Ammon's horn (tissue), 1 donor: Measurements from ENCODE around the gene CCDC184.
"Not testable (repeated sequence)": the region's sequence is repeated elsewhere in the genome, so short reads cannot be mapped to it uniquely, and the experiment has no call there.

Source experiments
- DNase-seq: peaks from one replicate; pipeline ENCODE4 v3.0.0-alpha.2; 2016; ENCODE audit warnings: low spot score

CCDC184 gene

GRCh38 chr12:48203192-48203591 is 19.7 kb downstream of the CCDC184 start, which contains the start of gene OR10AD1:
Gene OR10AD1, minus strand, starts transcription at chr12:48203292. Its CDS starts 0 bp downstream, at chr12:48203292.
- no peak for DNase-seq

GRCh38 chr12:48209495-48209894 is 26.1 kb downstream of the CCDC184 start:
- not testable (repeated sequence) for DNase-seq

GRCh38 chr12:48216785-48217184 is 33.3 kb downstream of the CCDC184 start:
- DNase-seq, result peak; percentile 42

- DNase-seq, result no peak
Observed at GRCh38 chr12:48219631-48220030, 36.2 kb downstream of the CCDC184 start.

- DNase-seq, result no peak
Observed at GRCh38 chr12:48220701-48221100, 37.3 kb downstream of the CCDC184 start.

- no peak for DNase-seq
Observed at GRCh38 chr12:48221645-48222044, 38.2 kb downstream of the CCDC184 start.

- DNase-seq, result not testable (repeated sequence)
Observed at GRCh38 chr12:48224533-48224932, 41.1 kb downstream of the CCDC184 start.

GRCh38 chr12:48231169-48231958 is 47.9 kb downstream of the CCDC184 start:
- DNase-seq, result not testable (repeated sequence)
